ENCODE measurements around the gene TMPRSS4.

TMPRSS4 gene

DNA sequence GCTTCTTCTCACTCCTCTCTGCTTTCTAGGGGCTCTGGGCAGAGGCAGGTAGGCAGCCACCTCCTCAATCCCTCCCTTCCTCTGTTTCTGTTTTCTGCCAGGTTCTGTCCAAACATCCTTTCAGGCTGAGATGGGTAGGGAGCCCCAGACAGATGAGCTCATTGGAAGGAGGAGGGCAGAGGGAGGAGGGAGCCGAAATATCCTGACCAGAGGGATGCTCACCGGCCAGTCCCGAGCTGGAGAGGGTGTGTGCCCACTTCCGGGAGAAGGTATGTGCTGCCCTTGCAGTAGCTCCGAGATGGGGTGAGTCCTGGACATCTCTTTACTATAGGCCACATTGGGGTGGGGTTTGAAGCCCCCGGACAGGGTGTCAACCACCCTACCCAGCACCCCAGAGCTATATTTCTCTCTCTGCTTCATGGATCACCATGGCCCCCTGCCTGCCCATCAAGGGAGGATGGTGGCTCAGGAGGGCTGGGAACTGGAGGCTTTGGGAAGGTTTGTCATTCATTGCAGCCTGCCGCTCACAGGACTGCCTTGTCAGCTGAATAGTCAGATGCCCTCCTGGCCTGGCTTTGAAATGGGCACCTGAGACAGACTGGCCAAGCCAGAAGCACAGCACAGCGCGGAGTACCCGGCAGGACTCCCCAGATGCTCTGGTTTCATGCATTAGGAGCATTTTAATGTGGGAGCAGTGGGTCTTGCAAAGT is 80.5 kb downstream of the TMPRSS4 start:
- no peak for DNase-seq

DNA sequence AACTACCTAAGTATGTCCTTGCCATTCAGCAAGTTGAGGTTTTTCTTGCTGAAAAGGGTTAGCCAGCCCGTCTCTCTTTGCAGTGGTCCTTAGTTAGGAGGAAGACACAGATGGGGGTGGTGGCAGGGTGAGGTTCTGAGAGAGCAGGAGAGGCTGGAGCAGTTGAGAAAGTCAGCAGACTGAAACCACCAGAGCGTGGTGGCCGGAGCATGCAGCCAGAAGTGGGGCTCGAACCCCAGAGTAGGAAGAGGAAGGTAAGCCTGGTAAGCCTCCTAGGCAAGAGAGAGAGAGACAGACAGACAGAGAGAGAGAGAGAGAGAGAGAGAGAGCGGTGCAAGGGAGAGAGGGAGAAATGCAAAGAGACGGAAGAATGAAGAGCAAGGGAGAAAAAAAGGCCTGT is 84.9 kb downstream of the TMPRSS4 start:
- DNase-seq = no peak

DNA sequence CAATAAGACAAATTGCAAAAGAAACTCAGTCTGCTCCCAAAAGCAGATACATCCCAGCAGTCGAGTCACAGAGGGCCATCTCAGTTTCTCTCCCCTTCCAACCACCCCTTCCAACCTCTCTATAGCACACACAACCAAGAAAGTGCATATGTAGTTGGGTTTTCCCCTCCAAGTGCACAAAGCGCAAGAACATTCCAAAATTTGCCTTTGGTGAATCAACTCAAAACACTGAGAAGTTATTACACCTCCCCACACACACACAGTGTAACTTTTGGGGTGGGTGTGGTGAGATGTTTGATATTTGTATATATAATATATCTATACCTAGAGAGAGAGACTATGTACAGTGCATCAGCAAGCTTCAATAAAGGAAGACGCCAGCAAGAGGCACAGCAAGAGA is 86.0 kb downstream of the TMPRSS4 start:
- DNase-seq = no peak

GRCh38 chr11:118163494-118163893 is 86.6 kb downstream of the TMPRSS4 start:
- no peak for DNase-seq

DNA sequence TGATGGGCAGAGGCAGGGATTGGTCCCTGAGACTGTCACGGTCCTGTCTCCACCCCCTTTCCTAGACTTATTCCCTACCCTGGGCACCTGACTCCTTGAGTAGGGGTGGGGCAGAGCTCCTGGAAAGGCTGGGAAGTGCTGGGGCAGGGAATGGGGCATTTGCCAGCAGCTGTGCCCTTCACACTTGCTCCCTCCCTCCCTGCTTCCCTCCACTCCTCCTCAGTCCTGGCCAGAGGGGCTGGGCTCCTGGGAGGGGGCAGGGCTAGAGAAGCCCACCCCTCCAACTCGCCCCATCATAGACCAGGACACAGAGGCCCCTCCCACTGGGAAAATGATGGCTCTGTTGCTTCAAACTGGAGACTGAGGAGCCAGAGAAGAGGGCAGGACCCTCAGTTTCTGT is 88.0 kb downstream of the TMPRSS4 start:
- DNase-seq = no peak

DNA sequence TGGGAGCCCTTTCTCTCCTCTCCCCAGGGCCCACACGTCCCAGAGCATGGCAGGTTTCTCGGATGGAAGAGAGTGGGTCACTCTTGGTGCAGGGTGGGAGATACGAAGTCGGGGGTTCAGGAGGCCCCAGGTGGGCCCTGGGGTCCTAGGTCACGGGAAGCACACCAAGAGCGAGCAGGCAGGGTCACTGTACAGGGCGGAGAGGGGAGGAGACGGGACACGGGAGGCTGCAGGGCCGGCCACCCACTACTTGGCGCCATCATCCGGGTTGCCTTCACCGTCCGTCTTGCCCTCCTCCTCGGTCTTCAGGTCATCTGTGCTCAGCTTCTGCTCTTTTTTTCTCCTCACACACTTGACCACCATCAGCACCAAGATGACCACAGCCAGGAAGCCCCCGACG is 89.8 kb downstream of the TMPRSS4 start:
- no peak for DNase-seq

DNA sequence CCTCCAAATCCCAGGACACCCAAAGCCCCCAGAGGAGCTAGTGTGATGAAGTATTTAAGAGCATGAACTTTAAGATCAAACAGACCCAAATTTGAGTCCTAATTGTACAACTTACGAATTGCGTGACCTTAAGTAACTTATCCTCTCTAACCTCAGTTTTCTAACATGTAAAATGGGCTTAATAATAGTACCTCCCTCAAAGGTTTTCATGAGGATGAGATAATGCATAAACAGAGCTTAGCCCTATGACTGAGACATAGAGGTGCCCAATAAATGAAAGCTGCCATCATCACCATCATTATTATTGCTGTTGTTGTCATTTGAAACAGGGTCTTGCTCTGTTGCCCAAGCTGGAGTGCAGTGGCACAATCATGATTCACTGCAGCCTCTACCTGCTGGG is 90.4 kb downstream of the TMPRSS4 start:
- no peak for DNase-seq

GRCh38 chr11:118167906-118168305 is 91.0 kb downstream of the TMPRSS4 start:
- DNase-seq = no peak

GRCh38 chr11:118168316-118168715 is 91.4 kb downstream of the TMPRSS4 start:
- DNase-seq = no peak

DNA sequence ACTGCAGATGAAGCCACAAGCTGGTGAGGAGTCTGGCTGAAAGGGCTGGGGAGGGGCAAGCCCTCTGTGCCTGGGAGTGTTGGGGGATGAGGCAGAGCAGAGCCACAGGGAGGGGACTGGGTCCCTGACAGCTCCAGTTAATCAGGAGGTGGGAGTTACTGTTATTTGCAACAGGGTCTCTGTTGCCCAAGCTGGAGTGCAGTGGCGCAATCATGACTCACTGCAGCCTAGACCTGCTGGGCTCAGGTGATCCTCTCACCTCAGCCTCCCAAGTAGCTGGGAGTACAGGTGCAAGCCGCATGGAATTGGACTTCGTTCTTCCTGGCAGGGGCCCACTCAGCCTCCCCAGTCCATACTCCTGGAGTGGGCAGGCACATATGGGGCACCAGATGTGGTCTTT is 91.9 kb downstream of the TMPRSS4 start:
- no peak for DNase-seq

DNA sequence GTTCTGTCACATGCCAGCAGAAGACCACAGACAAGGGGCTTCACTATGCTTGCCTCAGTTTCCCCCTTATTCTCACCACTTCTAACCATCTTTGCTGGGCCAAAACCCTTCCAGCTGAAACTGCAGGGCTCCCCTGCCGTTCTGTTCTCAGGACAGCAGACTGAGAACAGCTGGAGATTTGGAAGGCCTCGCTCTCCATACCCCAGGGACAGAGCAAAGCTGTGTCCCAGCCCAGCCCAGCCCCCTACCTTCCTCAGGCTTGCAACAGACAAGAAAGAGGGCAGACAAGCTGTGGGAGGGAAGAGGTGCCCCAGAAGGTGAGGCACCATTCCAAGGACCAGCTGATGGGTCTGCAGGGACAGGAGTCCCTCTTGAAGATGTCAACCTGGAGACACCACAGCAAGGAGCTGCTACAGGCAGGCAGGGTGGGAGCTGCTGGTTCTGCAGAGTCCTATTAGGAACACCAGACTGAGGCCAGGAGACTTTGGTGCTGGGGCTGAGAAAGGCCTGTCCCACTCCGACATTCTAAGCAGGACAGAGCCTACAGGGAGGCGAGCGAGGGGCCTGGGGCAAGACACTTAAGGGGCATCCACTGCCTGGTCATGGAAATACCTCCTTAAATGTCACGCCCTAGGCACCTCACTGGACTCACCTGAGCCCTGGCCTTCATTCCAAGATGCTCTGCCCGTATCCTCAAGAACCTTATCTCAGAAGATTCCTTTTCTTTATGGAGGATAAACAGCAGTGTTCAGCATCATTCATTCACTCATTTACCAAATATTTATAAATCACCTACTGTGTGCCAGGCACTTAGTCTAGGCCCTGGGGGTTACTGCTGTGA is 92.6 kb downstream of the TMPRSS4 start:
- DNase-seq = no peak

DNA sequence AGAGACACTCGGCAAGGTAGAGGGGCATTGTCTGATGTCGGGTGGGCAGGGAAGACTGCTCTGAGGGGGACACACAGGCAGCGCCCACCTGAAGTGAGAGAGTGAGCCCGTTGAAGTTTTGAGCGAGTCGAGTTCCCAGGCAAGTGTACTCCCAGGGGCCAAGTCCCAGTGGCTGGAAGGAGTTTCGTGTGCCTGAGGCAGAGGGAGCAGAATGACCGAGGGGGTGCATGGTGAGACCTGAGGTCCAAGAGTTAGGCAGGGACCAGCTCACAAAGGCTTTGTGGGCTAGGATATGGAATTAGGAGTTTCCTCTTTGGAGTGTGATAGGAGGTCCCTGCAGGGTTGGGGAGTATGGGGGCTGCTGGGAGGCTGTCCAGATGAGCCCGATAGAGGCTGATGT is 93.4 kb downstream of the TMPRSS4 start:
- DNase-seq = no peak

DNA sequence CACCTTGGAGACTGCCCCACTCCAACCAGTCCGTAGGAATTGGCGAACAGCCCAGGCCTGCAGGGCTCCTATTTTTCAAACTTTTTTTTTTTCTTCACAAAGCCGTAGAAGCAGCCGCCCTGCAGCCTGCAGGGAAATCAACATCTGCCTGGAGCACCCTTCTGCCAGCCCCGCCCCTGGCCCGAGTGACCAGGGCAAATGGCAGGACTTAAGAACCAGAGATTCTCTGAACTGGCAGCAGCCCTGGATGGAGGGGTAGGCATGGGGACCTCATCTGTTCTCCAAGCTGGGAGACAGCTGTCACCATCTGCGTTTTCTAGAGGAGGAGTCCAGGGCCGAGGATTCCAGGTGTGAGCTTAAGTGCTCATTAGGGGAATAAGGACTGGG is 94.0 kb downstream of the TMPRSS4 start:
- no peak for DNase-seq
